Endothelial cell of hepatic sinusoid (primary cell): Measurements from ENCODE around the gene CCNA2.

Experiments
- in situ Hi-C: cut with HindIII; loops from 2 replicates; pipeline ENCODE4 v1.10.0; 2017; ENCODE audit warnings: low sequenced_read_pairs

The CCNA2 gene

GRCh38 chr4:121823505-121824170 is at the start of gene CCNA2:
CCNA2 (minus strand) TSS chr4:121823883; CDS start chr4:121823628, 255 bp downstream.
- in situ Hi-C loops: no loop called here

- in situ Hi-C loops: no loop called here
Measured at GRCh38 chr4:121869841-121870822, 46.4 kb upstream of the CCNA2 start, which contains the start of gene BBS7. BBS7 (minus strand) TSS chr4:121870474; CDS start chr4:121870313, 161 bp downstream.

- in situ Hi-C loops: no loop called here
Measured at GRCh38 chr4:121863799-121864198, 40.1 kb upstream of the CCNA2 start.

- in situ Hi-C loops: no loop called here
Measured at GRCh38 chr4:121861426-121861825, 37.7 kb upstream of the CCNA2 start.

GRCh38 chr4:121860121-121860520 is 36.4 kb upstream of the CCNA2 start:
- in situ Hi-C loops: no loop called here

- in situ Hi-C loops: no loop called here
Measured at GRCh38 chr4:121851354-121851753, 27.7 kb upstream of the CCNA2 start.

- in situ Hi-C loops: no loop called here
Measured at GRCh38 chr4:121846662-121847061, 23.0 kb upstream of the CCNA2 start.

GRCh38 chr4:121842862-121843261 is 19.2 kb upstream of the CCNA2 start:
- in situ Hi-C loops: no loop called here

GRCh38 chr4:121838136-121838535 is 14.5 kb upstream of the CCNA2 start:
- in situ Hi-C loops: no loop called here

- in situ Hi-C loops: no loop called here
Measured at GRCh38 chr4:121829511-121829910, 5.8 kb upstream of the CCNA2 start.

GRCh38 chr4:121827853-121828252 is 4.2 kb upstream of the CCNA2 start:
- in situ Hi-C loops: no loop called here

GRCh38 chr4:121824950-121825349 is 1.3 kb upstream of the CCNA2 start:
- in situ Hi-C loops: no loop called here

- in situ Hi-C loops: no loop called here
Measured at GRCh38 chr4:121824171-121824527, 466 bp upstream of the CCNA2 start.

- in situ Hi-C loops: no loop called here
Measured at GRCh38 chr4:121822796-121823504, 733 bp downstream of the CCNA2 start.

GRCh38 chr4:121822047-121822446 is 1.6 kb downstream of the CCNA2 start:
- in situ Hi-C loops: no loop called here

- in situ Hi-C loops: loop anchor here (10.0 kb wide), 2 partner anchors 105 to 135 kb away; no protein-coding TSS in a partner anchor
Measured at GRCh38 chr4:121819216-121819965, 4.3 kb downstream of the CCNA2 start.

GRCh38 chr4:121818215-121818614 is 5.5 kb downstream of the CCNA2 start:
- in situ Hi-C loops: loop anchor here (10.0 kb wide), 2 partner anchors 103 to 133 kb away; no protein-coding TSS in a partner anchor

GRCh38 chr4:121817701-121818100 is 6.0 kb downstream of the CCNA2 start:
- in situ Hi-C loops: loop anchor here (10.0 kb wide), 2 partner anchors 103 to 133 kb away; no protein-coding TSS in a partner anchor

GRCh38 chr4:121817006-121817405 is 6.7 kb downstream of the CCNA2 start:
- in situ Hi-C loops: loop anchor here (10.0 kb wide), 2 partner anchors 102 to 132 kb away; no protein-coding TSS in a partner anchor

GRCh38 chr4:121814756-121815155 is 8.9 kb downstream of the CCNA2 start:
- in situ Hi-C loops: loop anchor here (10.0 kb wide), 2 partner anchors 100 to 130 kb away; no protein-coding TSS in a partner anchor
